B cell (primary cell): Measurements from ENCODE around the gene ATP9B. TPM values are rescaled to one million over a fixed set of nuclear protein-coding genes. Genes with fewer than 3 reads are reported as not detected.
A peak's percentile ranks its signal among the peaks of the same experiment; 100 is the strongest.

Experiments used
- ATAC-seq: fragments of 200-7000 bp; cut with Tn5 transposase; one replicate; pipeline ENCODE4 v1.10.0; 2021; ENCODE audit warnings: low read depth, mild to moderate bottlenecking, moderate number of reproducible peaks, moderate library complexity
- CTCF ChIA-PET: fragments of 350-600 bp; sonication (Branson Sonifier 250); formaldehyde crosslinking; loops from one replicate; lab custom pipeline; 2021; ENCODE audit warnings: antibody characterized with exemption, inconsistent platforms; lab: Charles Lee
- POLR2A ChIA-PET: fragments of 350-600 bp; sonication (Branson Sonifier 250); formaldehyde crosslinking; loops from one replicate; lab custom pipeline; 2021; ENCODE audit warnings: antibody characterized with exemption; lab: Charles Lee
- DNase-seq: peaks from one replicate; pipeline ENCODE4 v3.0.0; 2013
- H2AFZ ChIP-seq: 2 replicates; pipeline ENCODE4 v1.6.1; 2012; ENCODE audit warnings: mild to moderate bottlenecking, low read depth, low read length; ENCODE audit not compliant: insufficient read depth, poor library complexity, severe bottlenecking
- H3K27ac ChIP-seq, 2 donors: 1 replicate in 1 of 2; 2 replicates in 1 of 2; pipeline ENCODE4 v1.5.1; 2012 to 2013; ENCODE audit warnings: low read length in 2 of 2, mild to moderate bottlenecking in 2 of 2, moderate library complexity in 1 of 2
- H3K27me3 ChIP-seq, 4 experiments: fragments of 200-600 bp in 1 of 4; sonication (generic) in 1 of 4; replicated peaks in 1 of 4; 1 replicate in 2 of 4; 2 replicates in 2 of 4; pipeline versions ENCODE4 v1.6.1 to v1.7.0; 2013 to 2016; ENCODE audit warnings: low read length in 3 of 4, mild to moderate bottlenecking in 2 of 4, mixed read lengths in 1 of 4, moderate library complexity in 1 of 4; ENCODE audit not compliant: insufficient read depth in 4 of 4, control insufficient read depth in 3 of 4; ENCODE audit errors: control extremely low read depth in 1 of 4
- H3K36me3 ChIP-seq, 2 experiments: replicated peaks in 1 of 2; 1 replicate in 1 of 2; 2 replicates in 1 of 2; pipeline versions ENCODE4 v1.6.1 to v1.7.1; 2013; ENCODE audit warnings: low read length in 1 of 2; ENCODE audit not compliant: insufficient read depth in 2 of 2, control insufficient read depth in 1 of 2; ENCODE audit errors: control extremely low read depth in 1 of 2, extremely low read depth in 1 of 2
- H3K4me1 ChIP-seq, 2 donors: fragments of 200-600 bp in 1 of 2; sonication (generic) in 1 of 2; 1 replicate in 1 of 2; 2 replicates in 1 of 2; pipeline versions ENCODE4 v1.5.1 to v1.6.1; 2013 to 2017; ENCODE audit warnings: low read length in 2 of 2; ENCODE audit not compliant: control insufficient read depth in 2 of 2, insufficient read depth in 2 of 2
- H3K4me2 ChIP-seq: replicated peaks from 2 replicates; pipeline ENCODE3; 2012; ENCODE audit warnings: mild to moderate bottlenecking, low read depth, low read length; ENCODE audit not compliant: poor library complexity, severe bottlenecking
- H3K4me3 ChIP-seq, 5 experiments: fragments of 200-600 bp in 1 of 5; sonication (generic) in 1 of 5; 1 replicate in 3 of 5; 2 replicates in 2 of 5; pipeline versions ENCODE4 v1.5.1 to v1.7.0; 2011 to 2016; ENCODE audit warnings: low read length in 4 of 5, mild to moderate bottlenecking in 4 of 5, low read depth in 2 of 5, control low read depth in 1 of 5, moderate library complexity in 1 of 5; ENCODE audit not compliant: insufficient read depth in 1 of 5; ENCODE audit errors: control extremely low read depth in 1 of 5, extremely low read depth in 1 of 5
- H3K79me2 ChIP-seq: fragments of 200-600 bp; sonication (generic); one replicate; pipeline ENCODE4 v1.6.0; 2016; ENCODE audit warnings: low read length; ENCODE audit not compliant: control insufficient read depth, insufficient read depth
- H3K9ac ChIP-seq: fragments of 200-600 bp; sonication (generic); 2 replicates; pipeline ENCODE4 v1.6.1; 2017; ENCODE audit warnings: mild to moderate bottlenecking, low read length, moderate library complexity
- H3K9me3 ChIP-seq, 3 donors: one replicate each; pipeline versions ENCODE4 v1.6.1 to v1.7.1; 2013; ENCODE audit warnings: low read length in 2 of 3; ENCODE audit not compliant: control insufficient read depth in 2 of 3, insufficient read depth in 1 of 3; ENCODE audit errors: control extremely low read depth in 1 of 3
- H4K20me1 ChIP-seq: 2 replicates; pipeline ENCODE4 v1.6.0; 2012; ENCODE audit warnings: mild to moderate bottlenecking, low read length; ENCODE audit not compliant: insufficient read depth, control insufficient read depth, poor library complexity, severe bottlenecking
- H3K27ac Mint-ChIP-seq: one replicate; pipeline ENCODE4 v1.8.0; 2021; ENCODE audit warnings: mixed read lengths
- H3K27me3 Mint-ChIP-seq: one replicate; pipeline ENCODE4 v1.8.0; 2021; ENCODE audit warnings: mixed read lengths
- H3K4me1 Mint-ChIP-seq: one replicate; pipeline ENCODE4 v1.8.0; 2021; ENCODE audit warnings: mixed read lengths
- H3K4me3 Mint-ChIP-seq: one replicate; pipeline ENCODE4 v1.8.0; 2021; ENCODE audit warnings: mixed read lengths
- H3K9me3 Mint-ChIP-seq: one replicate; pipeline ENCODE4 v1.8.0; 2022; ENCODE audit warnings: mixed read lengths; ENCODE audit not compliant: insufficient read depth
- EZH2 ChIP-seq: IDR thresholded peaks from 2 replicates; pipeline ENCODE4 v1.6.1; 2012; ENCODE audit warnings: borderline replicate concordance, low read depth, mild to moderate bottlenecking, moderate library complexity, low read length; ENCODE audit not compliant: insufficient read depth, poor library complexity, severe bottlenecking
- WGBS: methylation state at CpG from one replicate; pipeline ENCODE4 v1.1.5; 2013; ENCODE audit warnings: missing lambda C conversion rate; ENCODE audit not compliant: insufficient coverage; 5-methylcytosine and 5-hydroxymethylcytosine counted together
- intact Hi-C: fragments of 100-400 bp; cut with micrococcal nuclease; formaldehyde crosslinking; loops from one replicate; pipeline ENCODE4 v1.10.0; 2022
- polyA plus RNA-seq: library from polyadenylated mRNA; depleted of rRNA; stranded (reverse); fragments of >200 nt; gene quantifications from 2 replicates; pipeline ENCODE4 v1.2.3, GENCODE V29; 2012
- total RNA-seq, 2 donors: library from RNA; stranded (reverse); fragments of 120-200 nt in 1 of 2; gene quantifications; 1 replicate in 1 of 2; 2 replicates in 1 of 2; pipeline versions ENCODE4 v1.2.3 to v1.2.4, GENCODE V29; 2013 to 2022
- TF ChIP-seq, protein P1 (sequence below): fragments of 200-600 bp; IDR thresholded peaks from one replicate; pipeline ENCODE4 v1.8.0; 2022; ENCODE audit warnings: antibody characterized with exemption, mild to moderate bottlenecking

The ATP9B gene
- total and polyA plus RNA-seq, 2 donors (not counting 1 experiment from before 2014, with no cell fraction given) = 34.3 to 71.7 TPM

DNA sequence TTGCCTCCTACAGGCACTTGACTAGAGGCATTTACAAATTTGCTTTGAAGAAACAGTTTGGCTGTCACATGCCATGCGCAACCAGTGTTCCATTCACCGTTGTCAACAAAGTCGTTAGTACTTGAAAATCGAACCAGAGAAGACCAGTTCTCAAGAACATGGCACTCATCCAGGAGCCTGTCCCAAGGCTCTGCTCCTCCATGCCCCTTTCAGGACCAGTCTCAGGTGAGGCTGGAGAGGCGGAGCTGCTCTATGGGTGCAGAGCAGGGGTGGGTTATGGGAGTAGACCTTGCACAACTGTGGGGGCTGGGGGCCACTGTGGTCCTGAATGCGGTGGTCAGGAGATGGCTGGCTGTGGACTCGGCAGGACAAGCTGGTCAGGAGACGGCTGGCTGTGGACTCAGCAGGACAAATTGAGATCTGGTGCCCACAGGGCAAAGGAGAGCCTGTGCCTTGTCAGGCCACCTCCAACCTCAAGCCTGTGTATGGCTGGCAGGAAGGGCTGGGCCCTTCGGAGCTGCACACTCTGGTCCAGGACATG is 12.3 kb upstream of the ATP9B start:
- Histone ChIP-seq H3K27ac (no peak overlapping the region), H3K4me1 (peaks cover 0 to 10% of the 10 kb centered on the region in 2 donors), H2AFZ (no peak overlapping the region), H3K4me2 (no peak overlapping the region), H3K79me2 (no peaks in the 10 kb centered on the region), H3K4me3 (no peak overlapping the region), H3K9ac (no peak overlapping the region), H3K36me3 (no peaks in the 10 kb centered on the region), H3K9me3 (peaks cover 0 to 8% (median 0%) of the 10 kb centered on the region in 3 donors), H3K27me3 (peaks cover 0 to 7% (median 0%) of the 10 kb centered on the region in 4 experiments), H4K20me1 (no peaks in the 10 kb centered on the region)
- Mint-ChIP-seq H3K4me3 (no peak overlapping the region), H3K27ac (no peak overlapping the region), H3K4me1 (peaks cover 9% of the 10 kb centered on the region), H3K27me3 (peaks cover 2% of the 10 kb centered on the region), H3K9me3 (no peaks in the 10 kb centered on the region)
- POLR2A ChIA-PET = no interaction called here
- no peak for TF ChIP-seq EZH2
- TF ChIP-seq, protein P1, sequence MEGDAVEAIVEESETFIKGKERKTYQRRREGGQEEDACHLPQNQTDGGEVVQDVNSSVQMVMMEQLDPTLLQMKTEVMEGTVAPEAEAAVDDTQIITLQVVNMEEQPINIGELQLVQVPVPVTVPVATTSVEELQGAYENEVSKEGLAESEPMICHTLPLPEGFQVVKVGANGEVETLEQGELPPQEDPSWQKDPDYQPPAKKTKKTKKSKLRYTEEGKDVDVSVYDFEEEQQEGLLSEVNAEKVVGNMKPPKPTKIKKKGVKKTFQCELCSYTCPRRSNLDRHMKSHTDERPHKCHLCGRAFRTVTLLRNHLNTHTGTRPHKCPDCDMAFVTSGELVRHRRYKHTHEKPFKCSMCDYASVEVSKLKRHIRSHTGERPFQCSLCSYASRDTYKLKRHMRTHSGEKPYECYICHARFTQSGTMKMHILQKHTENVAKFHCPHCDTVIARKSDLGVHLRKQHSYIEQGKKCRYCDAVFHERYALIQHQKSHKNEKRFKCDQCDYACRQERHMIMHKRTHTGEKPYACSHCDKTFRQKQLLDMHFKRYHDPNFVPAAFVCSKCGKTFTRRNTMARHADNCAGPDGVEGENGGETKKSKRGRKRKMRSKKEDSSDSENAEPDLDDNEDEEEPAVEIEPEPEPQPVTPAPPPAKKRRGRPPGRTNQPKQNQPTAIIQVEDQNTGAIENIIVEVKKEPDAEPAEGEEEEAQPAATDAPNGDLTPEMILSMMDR = no peak
- intact Hi-C loops = no loop called here
- CTCF ChIA-PET = no interaction called here
- DNase-seq = no peak
- ATAC-seq = no peak
- WGBS = 98% methylated on average over 9 of the region's 9 CpGs

DNA sequence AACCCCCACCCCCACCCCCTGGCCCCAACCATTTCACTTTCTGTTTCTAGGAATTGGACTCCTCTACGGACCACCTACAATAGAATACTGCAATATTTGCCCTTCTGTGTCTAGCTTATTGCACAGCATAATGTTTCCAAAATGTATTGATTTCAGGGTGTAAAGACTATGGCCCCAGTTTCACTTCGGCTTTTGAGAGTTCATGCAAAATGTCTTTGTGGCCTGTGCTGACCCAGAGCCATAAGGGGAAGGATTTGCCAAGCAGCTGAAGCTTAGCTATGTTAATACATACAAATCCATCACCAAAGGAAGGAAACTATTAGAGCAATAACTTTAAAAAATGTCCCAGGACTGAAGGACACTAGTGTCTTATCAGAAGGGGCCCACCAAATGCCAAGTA is 11.2 kb upstream of the ATP9B start:
- H3K9me3 ChIP-seq = peaks cover 0 to 8% (median 0%) of the 10 kb centered on the region in 3 donors
- peak overlapping the region; percentile 59 for H3K4me3 Mint-ChIP-seq
- WGBS = 43% methylated on average over 1 of the region's 2 CpGs
- H2AFZ ChIP-seq = no peak overlapping the region
- H3K36me3 ChIP-seq = no peaks in the 10 kb centered on the region
- intact Hi-C loops = no loop called here
- no peaks in the 10 kb centered on the region for H4K20me1 ChIP-seq
- no peak overlapping the region for H3K9ac ChIP-seq
- no peak overlapping the region for H3K4me3 ChIP-seq
- POLR2A ChIA-PET = interaction anchor here (0.8 kb wide), 1 partner anchor 10 kb away, joined by 4 read pairs; no protein-coding TSS in a partner anchor
- CTCF ChIA-PET = no interaction called here
- peaks cover 9% of the 10 kb centered on the region for H3K4me1 Mint-ChIP-seq
- TF ChIP-seq, protein P1 = no peak
- no peak for TF ChIP-seq EZH2
- no peak overlapping the region for H3K27ac ChIP-seq
- DNase-seq = peak; percentile 42
- no peak overlapping the region for H3K4me2 ChIP-seq
- ATAC-seq = peak; percentile 39
- H3K9me3 Mint-ChIP-seq = no peaks in the 10 kb centered on the region
- peaks cover 0 to 10% of the 10 kb centered on the region in 2 donors for H3K4me1 ChIP-seq
- no peaks in the 10 kb centered on the region for H3K27me3 Mint-ChIP-seq
- H3K27ac Mint-ChIP-seq = no peak overlapping the region
- no peaks in the 10 kb centered on the region for H3K79me2 ChIP-seq
- peaks cover 0 to 7% (median 0%) of the 10 kb centered on the region in 4 experiments for H3K27me3 ChIP-seq
